HG03575 (cell line): ENCODE results near the gene ADAMTS3.

Experiments
- ATAC-seq: cut with Tn5 transposase; IDR thresholded peaks from one replicate; pipeline ENCODE4 v1.9.1; 2021; ENCODE audit not compliant: unreplicated experiment, insufficient number of reproducible peaks, low FRiP score; ENCODE audit errors: extremely low read depth

The ADAMTS3 gene

GRCh38 chr4:72568959-72569718, at the start of gene ADAMTS3:
Gene ADAMTS3, minus strand, starts transcription at chr4:72569221. Its CDS starts 459 bp downstream, at chr4:72568762.
- no peak for ATAC-seq

- no peak for ATAC-seq
These were observed 44.9 kb upstream of the ADAMTS3 start for GRCh38 chr4:72613959-72614358.

DNA sequence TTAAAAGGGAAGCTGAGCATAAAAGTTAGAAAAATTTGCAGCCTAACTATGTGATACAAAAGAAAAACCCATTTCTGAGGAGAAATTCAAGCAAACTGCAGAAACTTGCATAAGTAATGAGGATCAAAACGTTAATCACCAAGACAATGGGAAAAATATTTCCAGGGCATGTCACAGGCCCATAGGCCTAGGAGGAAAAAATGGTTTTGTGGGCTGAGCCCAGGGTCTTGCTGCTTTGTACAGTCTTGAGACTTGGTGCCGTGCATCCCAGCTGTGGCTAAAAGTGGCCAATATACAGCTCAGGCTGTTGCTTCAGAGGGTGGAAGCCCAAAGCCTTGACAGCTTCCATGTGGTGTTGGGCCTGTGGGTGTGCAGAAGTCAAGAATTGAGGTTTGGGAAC, 37.7 kb upstream of the ADAMTS3 start:
- no peak for ATAC-seq

DNA sequence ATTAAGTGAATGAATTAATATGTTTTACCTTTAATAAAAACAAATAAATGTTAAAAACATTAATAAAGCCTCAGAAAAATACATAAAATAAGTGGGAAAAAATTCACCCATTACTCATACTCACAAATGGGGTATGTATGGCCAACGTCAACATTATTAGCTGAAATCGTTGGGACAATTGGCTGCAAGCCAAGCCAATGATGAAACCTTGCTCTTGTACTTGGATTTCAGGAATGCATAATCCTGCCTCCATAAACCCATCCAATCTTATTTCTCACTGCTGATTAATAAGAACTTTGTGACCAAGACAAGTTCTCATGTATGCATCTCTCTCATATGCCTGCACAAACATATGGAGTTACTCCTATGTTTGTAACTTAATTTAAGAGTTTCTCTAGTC, 35.3 kb upstream of the ADAMTS3 start:
- no peak for ATAC-seq

- no peak for ATAC-seq
These were observed 33.7 kb upstream of the ADAMTS3 start for GRCh38 chr4:72602396-72603376.

GRCh38 chr4:72591547-72592454, 22.8 kb upstream of the ADAMTS3 start:
- no peak for ATAC-seq

GRCh38 chr4:72587334-72587733, 18.3 kb upstream of the ADAMTS3 start:
- ATAC-seq, result no peak

- no peak for ATAC-seq
These were observed 13.8 kb upstream of the ADAMTS3 start for GRCh38 chr4:72582853-72583252.

- ATAC-seq, result no peak
These were observed 8.2 kb upstream of the ADAMTS3 start for GRCh38 chr4:72577211-72577610.

DNA sequence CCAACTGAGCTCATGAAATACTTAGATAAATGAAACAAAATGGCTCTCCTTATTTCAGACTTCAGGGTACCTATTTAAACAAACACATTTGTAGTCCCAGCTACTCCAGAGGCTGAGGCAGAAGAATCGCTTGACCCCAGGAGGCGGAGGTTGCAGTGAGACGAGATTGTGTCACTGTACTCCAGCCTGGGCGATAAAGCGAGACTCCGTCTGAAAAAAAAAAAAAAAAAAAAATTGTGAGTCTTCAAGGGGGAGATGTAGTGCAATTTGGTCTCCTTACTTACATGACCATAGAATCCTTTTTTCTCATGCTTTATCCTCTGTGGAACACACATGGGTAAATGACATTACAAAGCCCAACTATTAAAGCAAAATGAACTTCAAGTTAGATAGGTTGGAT, 2.3 kb upstream of the ADAMTS3 start:
- ATAC-seq, result no peak

DNA sequence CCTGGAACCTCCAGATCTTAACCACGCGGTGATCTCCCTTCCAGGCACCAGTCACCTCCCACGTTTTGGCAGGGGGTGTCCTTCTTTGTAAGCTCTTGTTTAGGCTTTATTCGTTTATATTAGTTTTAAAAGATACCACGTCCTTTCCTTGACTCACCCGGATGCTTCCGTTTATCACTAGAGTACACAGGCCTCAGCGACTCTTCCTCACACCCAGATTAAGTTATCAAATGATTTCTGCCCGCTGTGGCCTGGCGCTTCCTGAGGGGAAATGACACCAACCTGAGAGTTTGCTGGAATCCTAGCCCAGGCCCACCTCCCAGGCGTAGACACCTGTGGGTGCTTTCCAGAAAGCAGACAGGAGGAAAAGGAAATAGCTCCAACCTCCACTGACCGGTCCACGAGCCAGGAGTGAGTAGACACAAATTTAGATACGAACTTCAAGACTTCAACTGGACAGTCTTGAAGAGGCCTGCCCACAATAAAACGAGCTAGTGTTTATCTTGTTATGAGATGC, 756 bp upstream of the ADAMTS3 start:
- no peak for ATAC-seq

DNA sequence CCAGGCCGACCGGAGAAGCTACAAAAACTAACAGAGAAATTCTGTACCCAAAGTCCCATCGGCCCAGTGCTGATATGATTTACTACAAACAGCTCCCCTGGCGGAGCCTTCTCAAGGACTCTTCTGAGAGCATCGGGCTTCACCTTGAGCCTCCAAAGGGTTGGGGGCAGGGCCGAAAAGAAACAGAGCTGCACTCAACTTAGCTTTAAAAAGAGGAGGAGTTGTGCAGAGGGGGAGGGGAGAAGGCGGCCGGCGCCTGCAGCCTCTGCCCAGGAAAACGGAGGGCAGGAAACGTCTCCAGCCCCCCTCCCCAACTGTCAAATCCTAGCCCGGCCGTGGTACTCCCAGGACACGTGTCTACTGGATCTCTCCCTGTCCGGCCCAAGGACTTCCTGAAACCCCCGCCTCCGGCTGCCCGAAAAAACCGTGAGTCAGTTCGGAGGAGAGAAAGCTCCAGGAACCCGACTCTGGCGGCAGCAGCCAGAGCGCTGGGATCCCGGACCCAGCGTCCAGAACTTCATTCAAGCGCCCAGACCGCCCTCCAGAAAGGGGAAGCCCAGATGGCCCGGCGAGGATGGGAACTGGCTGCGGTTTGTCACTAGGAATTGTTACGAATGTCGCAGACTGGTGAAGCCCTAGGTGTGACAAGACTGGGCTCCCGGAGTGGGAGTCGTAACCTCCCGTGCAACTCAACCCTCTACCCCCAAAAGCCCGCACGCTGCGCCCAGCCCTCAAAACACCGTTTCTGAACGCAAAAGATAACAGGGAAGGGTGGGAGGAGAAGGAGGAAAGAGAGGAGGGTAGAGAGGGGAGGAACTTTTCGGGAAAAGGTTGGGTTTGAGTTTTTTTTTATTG, 973 bp downstream of the ADAMTS3 start:
- ATAC-seq, result no peak

DNA sequence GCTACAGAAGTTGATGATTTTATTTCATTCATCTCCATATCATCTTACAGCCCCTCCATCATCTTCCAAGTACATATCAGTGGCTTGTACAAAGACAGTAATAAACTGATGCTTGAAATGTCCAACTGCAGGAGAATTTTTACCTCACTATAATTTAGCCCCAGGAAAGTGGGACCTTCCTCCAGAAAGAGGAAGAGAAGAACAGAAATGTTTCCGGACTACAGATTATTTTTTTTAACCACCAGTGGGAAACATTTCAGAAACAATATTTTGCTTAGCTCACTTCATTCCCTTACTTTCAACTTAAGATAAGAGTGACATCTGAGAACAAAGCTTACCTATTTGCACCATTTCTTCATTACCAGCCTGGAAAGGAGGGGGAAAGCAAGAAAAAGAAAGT, 2.0 kb downstream of the ADAMTS3 start:
- no peak for ATAC-seq

DNA sequence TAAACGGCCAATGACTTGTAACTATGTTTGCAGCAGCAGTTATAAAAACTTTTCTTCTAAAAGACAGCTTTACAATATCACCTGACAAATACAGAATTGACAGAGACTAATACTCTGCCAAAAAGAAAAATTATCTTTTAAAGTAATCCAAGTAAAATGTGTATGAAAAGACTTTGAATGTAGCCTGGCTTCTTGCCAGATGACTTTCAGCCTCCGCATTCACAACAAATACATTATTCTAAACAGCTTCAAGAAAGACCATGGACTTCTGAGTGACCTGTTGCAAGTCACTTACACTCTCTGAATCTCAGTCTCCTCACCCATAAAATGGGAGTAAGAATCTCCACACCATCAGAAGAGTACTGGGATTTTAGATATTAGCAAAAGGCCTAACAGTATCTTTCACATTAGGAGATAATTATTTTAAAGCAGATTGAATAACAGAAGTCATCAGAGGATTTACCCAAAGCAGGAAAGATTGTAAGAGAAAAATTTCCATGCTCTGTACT, 2.5 kb downstream of the ADAMTS3 start:
- no peak for ATAC-seq

DNA sequence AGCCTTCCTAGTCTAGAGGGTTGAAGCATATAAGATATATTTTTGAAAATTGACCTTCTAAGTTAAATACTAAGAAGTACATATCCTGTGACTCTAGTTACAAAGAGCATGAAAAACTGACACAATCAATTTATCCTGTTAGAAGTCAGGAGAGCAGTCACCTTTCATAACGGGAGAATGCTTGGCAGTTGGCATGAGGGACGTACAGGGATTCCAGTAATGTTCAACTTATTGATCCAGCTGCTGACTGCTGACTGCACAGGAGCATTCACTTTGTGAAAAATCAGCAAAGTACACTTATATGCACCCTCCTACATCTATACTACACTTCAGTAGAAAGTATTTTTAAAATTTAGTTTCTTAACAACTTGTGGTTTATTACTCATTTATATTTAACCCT, 4.2 kb downstream of the ADAMTS3 start:
- no peak for ATAC-seq

DNA sequence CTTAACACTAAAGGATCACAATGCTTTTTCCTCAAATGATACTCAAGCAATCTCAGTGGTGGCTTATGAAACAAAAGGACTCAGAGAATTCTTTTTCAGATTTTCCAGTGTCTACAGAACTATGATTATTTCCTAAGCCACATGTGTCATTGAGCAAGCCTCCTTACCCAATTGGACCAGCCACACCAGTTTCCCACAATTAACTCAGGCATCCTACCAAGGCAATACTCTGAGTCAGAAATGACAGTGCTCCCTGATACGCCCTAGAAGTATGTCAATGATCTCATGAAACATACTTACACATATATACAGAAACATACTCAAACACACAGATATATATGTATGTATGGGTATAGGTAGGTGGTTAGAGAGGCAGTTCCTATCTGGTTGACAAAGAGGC, 4.8 kb downstream of the ADAMTS3 start:
- ATAC-seq, result no peak

DNA sequence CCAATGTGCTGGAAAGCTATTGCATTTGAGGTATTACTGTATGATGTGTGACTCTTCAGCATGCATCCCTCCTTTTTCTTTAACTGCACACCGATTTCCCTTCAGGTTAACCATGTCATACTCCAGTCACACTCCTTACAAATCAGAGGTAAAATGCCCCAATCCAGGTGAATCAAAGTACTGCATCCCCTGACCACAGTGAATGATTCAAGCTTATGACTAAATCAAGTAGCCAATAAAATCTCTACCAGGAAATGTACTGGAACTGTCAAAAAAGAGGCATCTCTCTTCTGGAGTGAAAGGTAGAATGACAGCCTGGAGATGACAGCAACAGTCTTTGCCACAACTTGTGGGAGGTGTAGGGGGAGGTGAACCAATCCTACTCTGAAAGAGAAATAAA, 10.4 kb downstream of the ADAMTS3 start:
- no peak for ATAC-seq

GRCh38 chr4:72557021-72557420, 12.0 kb downstream of the ADAMTS3 start:
- no peak for ATAC-seq
